SK-N-SH (cell line): Measurements from ENCODE around the gene PRKAB1.

Experiments
- POLR2AphosphoS5 ChIP-seq: IDR thresholded peaks from 2 replicates; pipeline ENCODE4 v1.6.1; 2012; ENCODE audit warnings: low read depth, low read length
- TCF12 ChIP-seq: IDR thresholded peaks from 2 replicates; pipeline ENCODE4 v1.4.0; 2012

DNA sequence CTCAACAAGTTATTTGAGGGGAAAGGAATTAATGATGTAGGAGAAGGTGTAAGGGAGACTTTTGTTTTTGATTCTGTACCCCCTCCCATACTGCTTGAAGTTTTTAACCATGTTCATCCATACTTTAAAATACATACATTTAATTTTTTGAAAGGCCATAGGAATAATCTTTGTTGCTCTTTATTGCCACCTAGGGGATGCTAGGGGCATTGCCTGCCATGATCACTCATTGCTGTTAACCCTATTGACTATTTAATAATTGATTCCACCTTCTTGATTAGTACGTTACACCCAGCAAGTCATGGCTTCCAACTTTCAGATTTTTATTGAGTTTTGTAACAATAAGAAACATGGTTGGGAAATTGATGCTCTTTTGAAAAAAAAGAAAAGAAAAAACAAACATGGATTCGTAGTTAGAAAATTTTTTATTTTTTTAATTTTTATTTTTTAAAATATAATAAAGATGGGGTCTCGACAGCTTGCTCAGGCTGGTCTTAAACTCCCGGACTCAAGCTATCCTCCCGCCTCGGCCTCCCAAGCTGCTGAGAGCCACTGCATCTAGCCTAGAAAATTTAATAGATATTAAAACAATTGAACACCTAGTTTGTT is 8.5 kb upstream of the PRKAB1 start:
- TF ChIP-seq POLR2AphosphoS5 = no peak
- TF ChIP-seq TCF12 = no peak
